ENCODE data around the gene ZNF74.
A peak's percentile ranks its signal among the peaks of the same experiment; 100 is the strongest.
"Not testable (repeated sequence)": the region's sequence is repeated elsewhere in the genome, so short reads cannot be mapped to it uniquely, and the experiment has no call there.

Gene ZNF74

GRCh38 chr22:20372406-20372854, 21.5 kb upstream of the ZNF74 start:
- H3K4me2 ChIP-seq (ENCODE audit: insufficient read depth, low read length, poor library complexity, severe bottlenecking); H2AK5ac ChIP-seq (ENCODE audit: low read depth, low read length); H2BK5ac ChIP-seq (ENCODE audit: low read length); H3K79me1 ChIP-seq (ENCODE audit: low read depth, low read length); H3K36me3 ChIP-seq (replicated peaks in 1 of 2; ENCODE audit: control insufficient read depth in 2 of 2, insufficient read depth in 2 of 2, low read length in 2 of 2); H3K18ac ChIP-seq (ENCODE audit: low read length); DNase-seq (ENCODE audit: low spot score); H2BK15ac ChIP-seq (ENCODE audit: low read length); H3K14ac ChIP-seq (ENCODE audit: low read length); H2BK12ac ChIP-seq (ENCODE audit: low read length); H4K91ac ChIP-seq (ENCODE audit: low read depth, low read length, poor library complexity); H3K4me1 ChIP-seq (ENCODE audit: control insufficient read depth in 2 of 2, insufficient read depth in 1 of 2, low read depth in 1 of 2, low read length in 2 of 2); H3K23ac ChIP-seq (ENCODE audit: low read depth, low read length, poor library complexity); H3K27ac ChIP-seq (replicated peaks; ENCODE audit: low read length); H3K4ac ChIP-seq (ENCODE audit: low read length); H3K9ac ChIP-seq (ENCODE audit: low read depth, low read length, poor library complexity); H2BK120ac ChIP-seq (ENCODE audit: low read depth, low read length); H3K9me3 ChIP-seq (replicated peaks in 1 of 2; ENCODE audit: control insufficient read depth in 2 of 2, insufficient read depth in 1 of 2, low read depth in 1 of 2, low read length in 2 of 2); H3K27me3 ChIP-seq (ENCODE audit: control insufficient read depth in 3 of 3, insufficient read depth in 3 of 3, low read depth in 1 of 3, low read length in 3 of 3); H3K4me3 ChIP-seq (ENCODE audit: low read length in 2 of 2); H4K8ac ChIP-seq (ENCODE audit: low read depth, low read length): not testable (repeated sequence)
- no CpG with 5 or more reads among the region's 8 CpGs for WGBS, 2 donors (ENCODE audit: extremely low coverage in 2 of 2, insufficient read length in 2 of 2, insufficient replicate concordance in 1 of 2)
- peak overlapping the region; percentile 84 for H2AFZ ChIP-seq (ENCODE audit: low read length)

- not testable (repeated sequence) for H2BK15ac ChIP-seq (ENCODE audit: low read length); H2BK12ac ChIP-seq (ENCODE audit: low read length); H3K9me3 ChIP-seq (replicated peaks in 1 of 2; ENCODE audit: control insufficient read depth in 2 of 2, insufficient read depth in 1 of 2, low read depth in 1 of 2, low read length in 2 of 2); H3K14ac ChIP-seq (ENCODE audit: low read length); H2BK5ac ChIP-seq (ENCODE audit: low read length); H3K4ac ChIP-seq (ENCODE audit: low read length); H3K4me1 ChIP-seq (ENCODE audit: control insufficient read depth in 2 of 2, insufficient read depth in 1 of 2, low read depth in 1 of 2, low read length in 2 of 2); DNase-seq (ENCODE audit: low spot score); H3K23ac ChIP-seq (ENCODE audit: low read depth, low read length, poor library complexity); H2BK120ac ChIP-seq (ENCODE audit: low read depth, low read length); H2AK5ac ChIP-seq (ENCODE audit: low read depth, low read length); H3K9ac ChIP-seq (ENCODE audit: low read depth, low read length, poor library complexity); H3K4me3 ChIP-seq (ENCODE audit: low read length in 2 of 2); H3K4me2 ChIP-seq (ENCODE audit: insufficient read depth, low read length, poor library complexity, severe bottlenecking); H4K91ac ChIP-seq (ENCODE audit: low read depth, low read length, poor library complexity); H3K79me1 ChIP-seq (ENCODE audit: low read depth, low read length); H3K27me3 ChIP-seq (ENCODE audit: control insufficient read depth in 3 of 3, insufficient read depth in 3 of 3, low read depth in 1 of 3, low read length in 3 of 3); H3K27ac ChIP-seq (replicated peaks; ENCODE audit: low read length); H3K18ac ChIP-seq (ENCODE audit: low read length); H3K36me3 ChIP-seq (replicated peaks in 1 of 2; ENCODE audit: control insufficient read depth in 2 of 2, insufficient read depth in 2 of 2, low read length in 2 of 2); H4K8ac ChIP-seq (ENCODE audit: low read depth, low read length)
- no CpG with 5 or more reads among the region's 6 CpGs for WGBS, 2 donors (ENCODE audit: extremely low coverage in 2 of 2, insufficient read length in 2 of 2, insufficient replicate concordance in 1 of 2)
- peak overlapping the region; percentile 45 for H2AFZ ChIP-seq (ENCODE audit: low read length)
Measured at GRCh38 chr22:20373195-20373706, 20.7 kb upstream of the ZNF74 start.

GRCh38 chr22:20374130-20374529, 19.8 kb upstream of the ZNF74 start:
- not testable (repeated sequence) for H3K14ac ChIP-seq (ENCODE audit: low read length); H3K18ac ChIP-seq (ENCODE audit: low read length); H4K91ac ChIP-seq (ENCODE audit: low read depth, low read length, poor library complexity); H3K9me3 ChIP-seq (replicated peaks in 1 of 2; ENCODE audit: control insufficient read depth in 2 of 2, insufficient read depth in 1 of 2, low read depth in 1 of 2, low read length in 2 of 2); H3K9ac ChIP-seq (ENCODE audit: low read depth, low read length, poor library complexity); H2AFZ ChIP-seq (ENCODE audit: low read length); H2BK15ac ChIP-seq (ENCODE audit: low read length); H3K4me3 ChIP-seq (ENCODE audit: low read length in 2 of 2); H3K4me2 ChIP-seq (ENCODE audit: insufficient read depth, low read length, poor library complexity, severe bottlenecking); H3K27me3 ChIP-seq (ENCODE audit: control insufficient read depth in 3 of 3, insufficient read depth in 3 of 3, low read depth in 1 of 3, low read length in 3 of 3); H4K8ac ChIP-seq (ENCODE audit: low read depth, low read length); H2BK120ac ChIP-seq (ENCODE audit: low read depth, low read length); DNase-seq (ENCODE audit: low spot score); H3K27ac ChIP-seq (replicated peaks; ENCODE audit: low read length); H3K4ac ChIP-seq (ENCODE audit: low read length); H3K4me1 ChIP-seq (ENCODE audit: control insufficient read depth in 2 of 2, insufficient read depth in 1 of 2, low read depth in 1 of 2, low read length in 2 of 2); H2AK5ac ChIP-seq (ENCODE audit: low read depth, low read length); H2BK12ac ChIP-seq (ENCODE audit: low read length); H2BK5ac ChIP-seq (ENCODE audit: low read length); H3K79me1 ChIP-seq (ENCODE audit: low read depth, low read length); H3K36me3 ChIP-seq (replicated peaks in 1 of 2; ENCODE audit: control insufficient read depth in 2 of 2, insufficient read depth in 2 of 2, low read length in 2 of 2); H3K23ac ChIP-seq (ENCODE audit: low read depth, low read length, poor library complexity)
- WGBS, 2 donors (ENCODE audit: extremely low coverage in 2 of 2, insufficient read length in 2 of 2, insufficient replicate concordance in 1 of 2) = no CpG with 5 or more reads among the region's 2 CpGs

GRCh38 chr22:20376281-20376680, 17.7 kb upstream of the ZNF74 start:
- not testable (repeated sequence) for H3K4me2 ChIP-seq (ENCODE audit: insufficient read depth, low read length, poor library complexity, severe bottlenecking); H3K4me3 ChIP-seq (ENCODE audit: low read length in 2 of 2); H2BK12ac ChIP-seq (ENCODE audit: low read length); H3K79me1 ChIP-seq (ENCODE audit: low read depth, low read length); H2BK15ac ChIP-seq (ENCODE audit: low read length); H2AK5ac ChIP-seq (ENCODE audit: low read depth, low read length); H3K27me3 ChIP-seq (ENCODE audit: control insufficient read depth in 3 of 3, insufficient read depth in 3 of 3, low read depth in 1 of 3, low read length in 3 of 3); H2BK5ac ChIP-seq (ENCODE audit: low read length); H3K36me3 ChIP-seq (replicated peaks in 1 of 2; ENCODE audit: control insufficient read depth in 2 of 2, insufficient read depth in 2 of 2, low read length in 2 of 2); H3K4ac ChIP-seq (ENCODE audit: low read length); H3K14ac ChIP-seq (ENCODE audit: low read length); H2AFZ ChIP-seq (ENCODE audit: low read length); DNase-seq (ENCODE audit: low spot score); H3K27ac ChIP-seq (replicated peaks; ENCODE audit: low read length); H2BK120ac ChIP-seq (ENCODE audit: low read depth, low read length); H4K8ac ChIP-seq (ENCODE audit: low read depth, low read length); H3K9me3 ChIP-seq (replicated peaks in 1 of 2; ENCODE audit: control insufficient read depth in 2 of 2, insufficient read depth in 1 of 2, low read depth in 1 of 2, low read length in 2 of 2); H3K4me1 ChIP-seq (ENCODE audit: control insufficient read depth in 2 of 2, insufficient read depth in 1 of 2, low read depth in 1 of 2, low read length in 2 of 2); H3K9ac ChIP-seq (ENCODE audit: low read depth, low read length, poor library complexity); H3K18ac ChIP-seq (ENCODE audit: low read length); H4K91ac ChIP-seq (ENCODE audit: low read depth, low read length, poor library complexity); H3K23ac ChIP-seq (ENCODE audit: low read depth, low read length, poor library complexity)
- WGBS, 2 donors (ENCODE audit: extremely low coverage in 2 of 2, insufficient read length in 2 of 2, insufficient replicate concordance in 1 of 2) = no CpG with 5 or more reads among the region's 8 CpGs
